Glomerular endothelial cell (primary cell): ENCODE measurements around the gene TBC1D16. TPM values are rescaled to one million over a fixed set of nuclear protein-coding genes. Genes with fewer than 3 reads are reported as not detected.
"Not testable (repeated sequence)": the region's sequence is repeated elsewhere in the genome, so short reads cannot be mapped to it uniquely, and the experiment has no call there.

Source experiments
- DNase-seq: peaks from one replicate; pipeline ENCODE4 v3.0.0-alpha.2; 2011; ENCODE audit warnings: low read depth, low spot score; ENCODE audit errors: extremely low read depth
- total RNA-seq: library from RNA; depleted of rRNA; stranded (reverse); fragments of >200 nt; gene quantifications from 2 replicates; pipeline ENCODE4 v1.2.3, GENCODE V29; 2015

Gene TBC1D16
- total RNA-seq, 1 donor from 2014 or later, result 35.8 TPM

GRCh38 chr17:79977708-79978547 lies 57.7 kb downstream of the TBC1D16 start:
- no peak for DNase-seq

- no peak for DNase-seq
Measured at GRCh38 chr17:79977161-79977631, 58.5 kb downstream of the TBC1D16 start.

GRCh38 chr17:79976451-79976850 lies 59.2 kb downstream of the TBC1D16 start:
- DNase-seq, result no peak

GRCh38 chr17:79975498-79976134 lies 60.1 kb downstream of the TBC1D16 start:
- no peak for DNase-seq

- no peak for DNase-seq
Measured at GRCh38 chr17:79974566-79975497, 60.8 kb downstream of the TBC1D16 start.

GRCh38 chr17:79971651-79972050 lies 64.0 kb downstream of the TBC1D16 start:
- DNase-seq, result no peak

- no peak for DNase-seq
Measured at GRCh38 chr17:79970576-79971068, 65.0 kb downstream of the TBC1D16 start.

- no peak for DNase-seq
Measured at GRCh38 chr17:79969906-79970305, 65.8 kb downstream of the TBC1D16 start.

- DNase-seq, result no peak
Measured at GRCh38 chr17:79968116-79968515, 67.6 kb downstream of the TBC1D16 start.

- no peak for DNase-seq
Measured at GRCh38 chr17:79966681-79967080, 69.0 kb downstream of the TBC1D16 start.

- no peak for DNase-seq
Measured at GRCh38 chr17:79965806-79966205, 69.9 kb downstream of the TBC1D16 start.

GRCh38 chr17:79962467-79962866 lies 73.2 kb downstream of the TBC1D16 start:
- not testable (repeated sequence) for DNase-seq

- DNase-seq, result not testable (repeated sequence)
Measured at GRCh38 chr17:79961567-79961966, 74.1 kb downstream of the TBC1D16 start.

GRCh38 chr17:79960788-79961522 lies 74.7 kb downstream of the TBC1D16 start:
- DNase-seq, result peak; percentile 75

- no peak for DNase-seq
Measured at GRCh38 chr17:79959042-79959441, 76.6 kb downstream of the TBC1D16 start.

- DNase-seq, result no peak
Measured at GRCh38 chr17:79956853-79957252, 78.8 kb downstream of the TBC1D16 start.

- DNase-seq, result not testable (repeated sequence)
Measured at GRCh38 chr17:79956441-79956735, 79.3 kb downstream of the TBC1D16 start.

- DNase-seq, result no peak
Measured at GRCh38 chr17:79955691-79956440, 79.8 kb downstream of the TBC1D16 start.

GRCh38 chr17:79955167-79955549 lies 80.5 kb downstream of the TBC1D16 start:
- DNase-seq, result no peak
